PC-9 (cell line): ENCODE data around the gene TACR2.

Experiments
- CTCF ChIP-seq: fragments of 200-600 bp; sonication (generic); conservative IDR thresholded peaks from 2 replicates; pipeline ENCODE4 v1.6.1; 2017; ENCODE audit warnings: mixed run types, antibody characterized with exemption, mild to moderate bottlenecking, moderate library complexity
- EZH2 ChIP-seq: fragments of 200-600 bp; sonication (generic); IDR thresholded peaks from 2 replicates; pipeline ENCODE4 v1.8.0; 2017; ENCODE audit warnings: antibody characterized with exemption, low read depth

GRCh38 chr10:69464401-69464800, 47.7 kb upstream of the TACR2 start:
- TF ChIP-seq CTCF (no peak), EZH2 (no peak)
